Measurements from ENCODE around the gene CELF4.

GRCh38 chr18:37607281-37607680 lies 41.7 kb upstream of the CELF4 start:
- no peak for TF ChIP-seq GATA2 (IDR thresholded peaks at IDR 0.05; ENCODE audit: low read depth, low read length)
- no peak for TF ChIP-seq GATA3 (IDR thresholded peaks at IDR 0.05; ENCODE audit: low read depth, low read length)

Measured in SH-SY5Y (cell line).